ENCODE measurements around the gene LIMA1.

The LIMA1 gene

GRCh38 chr12:50129290-50129689 lies 154.0 kb downstream of the LIMA1 start:
- DNase-seq (ENCODE audit: low spot score): no peak

GRCh38 chr12:50127546-50127945 lies 155.8 kb downstream of the LIMA1 start:
- DNase-seq (ENCODE audit: low spot score): no peak
